Measurements from ENCODE around the gene CHN2. TPM values are rescaled to one million over a fixed set of nuclear protein-coding genes. Genes with fewer than 3 reads are reported as not detected.

CHN2 gene
- total RNA-seq, 1 experiment from 2014 or later = 0.15 TPM

DNA sequence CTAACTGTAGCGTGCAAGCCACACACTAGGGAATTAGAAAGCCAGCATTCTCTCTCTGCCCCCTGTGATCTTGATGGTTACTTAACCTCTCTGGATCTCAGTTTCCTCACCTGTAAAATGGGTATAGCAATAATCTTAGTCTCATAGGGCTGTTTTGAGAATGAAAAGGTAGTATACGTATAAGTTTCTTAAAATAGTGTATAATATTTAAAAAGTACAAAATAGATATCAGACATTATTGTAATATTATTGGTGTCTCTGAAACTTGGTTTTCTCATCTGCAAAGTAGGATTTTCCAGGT lies 80.4 kb downstream of the CHN2 start:
- CTCF ChIA-PET = no interaction called here
- Histone ChIP-seq H3K9me3 (ENCODE audit: control insufficient read depth, insufficient read depth, low read depth, low read length) (no peaks in the 10 kb centered on the region), H3K27me3 (ENCODE audit: control insufficient read depth, insufficient read depth, low read length) (0 out of 2 replicates have a peak, but pooled peaks cover 2% of the 10 kb centered on the region), H3K4me3 (ENCODE audit: low read depth in 2 of 2, low read length in 2 of 2) (no peak overlapping the region), H3K36me3 (ENCODE audit: control insufficient read depth, insufficient read depth, low read length) (no peaks in the 10 kb centered on the region), H3K27ac (ENCODE audit: low read length) (no peak overlapping the region), H3K4me1 (ENCODE audit: control insufficient read depth, insufficient read depth, low read length) (peaks cover 2% of the 10 kb centered on the region; the same call in 1 of the 2 replicates)
- POLR2A ChIA-PET = no interaction called here
- no TSS peak for BruUV-seq (replicated peaks)
- TF ChIP-seq POLR2AphosphoS5 (IDR thresholded peaks at IDR 0.05; ENCODE audit: low read depth, low read length) (no peak), SIN3A (IDR thresholded peaks at IDR 0.05; ENCODE audit: borderline replicate concordance, insufficient read depth, low read depth, low read length) (no peak), TCF7L2 (IDR thresholded peaks at IDR 0.05; ENCODE audit: low read depth, low read length) (no peak)
- TF ChIP-seq, protein P1, sequence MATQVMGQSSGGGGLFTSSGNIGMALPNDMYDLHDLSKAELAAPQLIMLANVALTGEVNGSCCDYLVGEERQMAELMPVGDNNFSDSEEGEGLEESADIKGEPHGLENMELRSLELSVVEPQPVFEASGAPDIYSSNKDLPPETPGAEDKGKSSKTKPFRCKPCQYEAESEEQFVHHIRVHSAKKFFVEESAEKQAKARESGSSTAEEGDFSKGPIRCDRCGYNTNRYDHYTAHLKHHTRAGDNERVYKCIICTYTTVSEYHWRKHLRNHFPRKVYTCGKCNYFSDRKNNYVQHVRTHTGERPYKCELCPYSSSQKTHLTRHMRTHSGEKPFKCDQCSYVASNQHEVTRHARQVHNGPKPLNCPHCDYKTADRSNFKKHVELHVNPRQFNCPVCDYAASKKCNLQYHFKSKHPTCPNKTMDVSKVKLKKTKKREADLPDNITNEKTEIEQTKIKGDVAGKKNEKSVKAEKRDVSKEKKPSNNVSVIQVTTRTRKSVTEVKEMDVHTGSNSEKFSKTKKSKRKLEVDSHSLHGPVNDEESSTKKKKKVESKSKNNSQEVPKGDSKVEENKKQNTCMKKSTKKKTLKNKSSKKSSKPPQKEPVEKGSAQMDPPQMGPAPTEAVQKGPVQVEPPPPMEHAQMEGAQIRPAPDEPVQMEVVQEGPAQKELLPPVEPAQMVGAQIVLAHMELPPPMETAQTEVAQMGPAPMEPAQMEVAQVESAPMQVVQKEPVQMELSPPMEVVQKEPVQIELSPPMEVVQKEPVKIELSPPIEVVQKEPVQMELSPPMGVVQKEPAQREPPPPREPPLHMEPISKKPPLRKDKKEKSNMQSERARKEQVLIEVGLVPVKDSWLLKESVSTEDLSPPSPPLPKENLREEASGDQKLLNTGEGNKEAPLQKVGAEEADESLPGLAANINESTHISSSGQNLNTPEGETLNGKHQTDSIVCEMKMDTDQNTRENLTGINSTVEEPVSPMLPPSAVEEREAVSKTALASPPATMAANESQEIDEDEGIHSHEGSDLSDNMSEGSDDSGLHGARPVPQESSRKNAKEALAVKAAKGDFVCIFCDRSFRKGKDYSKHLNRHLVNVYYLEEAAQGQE (IDR thresholded peaks at IDR 0.05; ENCODE audit: insufficient read depth in 1 of 2, low read depth in 2 of 2, low read length in 1 of 2) = no peak
- TF ChIP-seq, protein P2, sequence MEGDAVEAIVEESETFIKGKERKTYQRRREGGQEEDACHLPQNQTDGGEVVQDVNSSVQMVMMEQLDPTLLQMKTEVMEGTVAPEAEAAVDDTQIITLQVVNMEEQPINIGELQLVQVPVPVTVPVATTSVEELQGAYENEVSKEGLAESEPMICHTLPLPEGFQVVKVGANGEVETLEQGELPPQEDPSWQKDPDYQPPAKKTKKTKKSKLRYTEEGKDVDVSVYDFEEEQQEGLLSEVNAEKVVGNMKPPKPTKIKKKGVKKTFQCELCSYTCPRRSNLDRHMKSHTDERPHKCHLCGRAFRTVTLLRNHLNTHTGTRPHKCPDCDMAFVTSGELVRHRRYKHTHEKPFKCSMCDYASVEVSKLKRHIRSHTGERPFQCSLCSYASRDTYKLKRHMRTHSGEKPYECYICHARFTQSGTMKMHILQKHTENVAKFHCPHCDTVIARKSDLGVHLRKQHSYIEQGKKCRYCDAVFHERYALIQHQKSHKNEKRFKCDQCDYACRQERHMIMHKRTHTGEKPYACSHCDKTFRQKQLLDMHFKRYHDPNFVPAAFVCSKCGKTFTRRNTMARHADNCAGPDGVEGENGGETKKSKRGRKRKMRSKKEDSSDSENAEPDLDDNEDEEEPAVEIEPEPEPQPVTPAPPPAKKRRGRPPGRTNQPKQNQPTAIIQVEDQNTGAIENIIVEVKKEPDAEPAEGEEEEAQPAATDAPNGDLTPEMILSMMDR (IDR thresholded peaks at IDR 0.05) = no peak
- DNase-seq (ENCODE audit: low read depth, low spot score) (no peak), ATAC-seq (no peak)
- intact Hi-C loops (cut with micrococcal nuclease; ENCODE audit: unreplicated experiment) = no loop called here
- in situ Hi-C loops (cut with HindIII; ENCODE audit: low pct_unique_long_range_greater_than_20kb, low sequenced_read_pairs) = no loop called here

DNA sequence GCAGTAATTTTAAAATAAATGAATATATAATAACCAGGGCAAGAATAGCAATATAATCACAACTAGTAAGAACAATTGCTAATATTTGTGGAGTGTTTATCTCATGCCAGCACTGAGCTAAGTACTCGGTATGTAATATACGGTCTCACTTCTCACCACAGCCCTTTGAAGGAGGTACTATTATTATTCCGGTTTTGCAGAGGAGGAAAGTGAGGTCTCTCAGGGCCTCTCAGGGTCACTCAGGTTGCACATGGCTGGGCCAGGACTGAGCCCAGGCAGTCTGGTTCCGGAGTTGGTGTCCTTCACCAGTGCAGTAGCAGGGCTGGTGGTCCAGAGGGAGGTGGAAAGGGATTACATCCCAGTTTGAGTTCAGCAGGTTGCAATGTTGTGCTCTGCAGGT lies 80.9 kb downstream of the CHN2 start:
- Histone ChIP-seq H3K27me3 (ENCODE audit: control insufficient read depth, insufficient read depth, low read length) (0 out of 2 replicates have a peak, but pooled peaks cover 2% of the 10 kb centered on the region), H3K4me1 (ENCODE audit: control insufficient read depth, insufficient read depth, low read length) (peaks cover 2% of the 10 kb centered on the region; the same call in 1 of the 2 replicates), H3K9me3 (ENCODE audit: control insufficient read depth, insufficient read depth, low read depth, low read length) (no peaks in the 10 kb centered on the region), H3K4me3 (ENCODE audit: low read depth in 2 of 2, low read length in 2 of 2) (no peak overlapping the region), H3K27ac (ENCODE audit: low read length) (no peak overlapping the region), H3K36me3 (ENCODE audit: control insufficient read depth, insufficient read depth, low read length) (no peaks in the 10 kb centered on the region)
- BruUV-seq (replicated peaks) = no TSS peak
- ChIA-PET POLR2A (no interaction called here), CTCF (no interaction called here)
- TF ChIP-seq POLR2AphosphoS5 (IDR thresholded peaks at IDR 0.05; ENCODE audit: low read depth, low read length) (no peak), TCF7L2 (IDR thresholded peaks at IDR 0.05; ENCODE audit: low read depth, low read length) (no peak)
- in situ Hi-C loops (cut with HindIII; ENCODE audit: low pct_unique_long_range_greater_than_20kb, low sequenced_read_pairs) = no loop called here
- no peak for ATAC-seq
- intact Hi-C loops (cut with micrococcal nuclease; ENCODE audit: unreplicated experiment) = no loop called here
- DNase-seq (ENCODE audit: low read depth, low spot score) = no peak

DNA sequence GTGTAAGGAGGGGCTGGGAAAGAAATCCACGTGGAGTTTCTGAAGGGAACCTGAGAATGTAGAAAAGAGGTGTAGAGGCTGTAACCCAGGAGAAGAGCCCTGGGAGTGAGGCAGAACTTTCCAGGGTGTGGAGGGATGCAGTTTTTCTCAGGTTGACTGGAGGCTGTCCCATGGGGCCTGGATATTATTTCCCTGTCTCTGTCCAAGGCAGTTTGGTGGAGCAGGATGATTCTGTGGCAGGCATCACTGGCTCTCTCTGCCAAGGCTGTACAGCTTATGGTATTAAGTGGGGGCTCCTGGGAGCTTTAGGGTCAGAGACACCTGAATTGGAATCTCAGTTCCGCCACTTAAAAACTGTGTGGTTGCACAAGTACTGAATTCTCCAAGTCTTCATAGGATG lies 81.6 kb downstream of the CHN2 start:
- H3K27ac ChIP-seq (ENCODE audit: low read length) = no peak overlapping the region
- ATAC-seq (no peak), DNase-seq (ENCODE audit: low read depth, low spot score) (no peak)
- H3K27me3 ChIP-seq (ENCODE audit: control insufficient read depth, insufficient read depth, low read length) = peaks cover 3% of the 10 kb centered on the region; the same call in 1 of the 2 replicates
- POLR2A ChIA-PET = no interaction called here
- H3K36me3 ChIP-seq (ENCODE audit: control insufficient read depth, insufficient read depth, low read length) = no peaks in the 10 kb centered on the region
- CTCF ChIA-PET = no interaction called here
- in situ Hi-C loops (cut with HindIII; ENCODE audit: low pct_unique_long_range_greater_than_20kb, low sequenced_read_pairs) (no loop called here), intact Hi-C loops (cut with micrococcal nuclease; ENCODE audit: unreplicated experiment) (no loop called here)
- peaks cover 1% of the 10 kb centered on the region; the same call in 1 of the 2 replicates for H3K4me1 ChIP-seq (ENCODE audit: control insufficient read depth, insufficient read depth, low read length)
- H3K9me3 ChIP-seq (ENCODE audit: control insufficient read depth, insufficient read depth, low read depth, low read length) = no peaks in the 10 kb centered on the region
- TF ChIP-seq, protein P1 (IDR thresholded peaks at IDR 0.05; ENCODE audit: insufficient read depth in 1 of 2, low read depth in 2 of 2, low read length in 1 of 2) = no peak
- TF ChIP-seq POLR2AphosphoS5 (IDR thresholded peaks at IDR 0.05; ENCODE audit: low read depth, low read length) = no peak
- TF ChIP-seq SIN3A (IDR thresholded peaks at IDR 0.05; ENCODE audit: borderline replicate concordance, insufficient read depth, low read depth, low read length) = no peak
- TF ChIP-seq, protein P2 (IDR thresholded peaks at IDR 0.05) = no peak
- TF ChIP-seq TCF7L2 (IDR thresholded peaks at IDR 0.05; ENCODE audit: low read depth, low read length) = no peak
- no peak overlapping the region for H3K4me3 ChIP-seq (ENCODE audit: low read depth in 2 of 2, low read length in 2 of 2)
- no TSS peak for BruUV-seq (replicated peaks)

All from Panc1 (cell line).